NCI-H2196 treated with DMSO at 0.1 percent for 48 hours (cell line): Measurements from ENCODE around the gene KREMEN2.
"Not testable (repeated sequence)": the region's sequence is repeated elsewhere in the genome, so short reads cannot be mapped to it uniquely, and the experiment has no call there.

ENCODE experiments used
- DNase-seq: peaks from one replicate; lab custom pipeline; 2025; ENCODE audit not compliant: unreplicated experiment; lab: John Stamatoyannopoulos, UW

KREMEN2 gene, protein sequence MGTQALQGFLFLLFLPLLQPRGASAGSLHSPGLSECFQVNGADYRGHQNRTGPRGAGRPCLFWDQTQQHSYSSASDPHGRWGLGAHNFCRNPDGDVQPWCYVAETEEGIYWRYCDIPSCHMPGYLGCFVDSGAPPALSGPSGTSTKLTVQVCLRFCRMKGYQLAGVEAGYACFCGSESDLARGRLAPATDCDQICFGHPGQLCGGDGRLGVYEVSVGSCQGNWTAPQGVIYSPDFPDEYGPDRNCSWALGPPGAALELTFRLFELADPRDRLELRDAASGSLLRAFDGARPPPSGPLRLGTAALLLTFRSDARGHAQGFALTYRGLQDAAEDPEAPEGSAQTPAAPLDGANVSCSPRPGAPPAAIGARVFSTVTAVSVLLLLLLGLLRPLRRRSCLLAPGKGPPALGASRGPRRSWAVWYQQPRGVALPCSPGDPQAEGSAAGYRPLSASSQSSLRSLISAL

DNA sequence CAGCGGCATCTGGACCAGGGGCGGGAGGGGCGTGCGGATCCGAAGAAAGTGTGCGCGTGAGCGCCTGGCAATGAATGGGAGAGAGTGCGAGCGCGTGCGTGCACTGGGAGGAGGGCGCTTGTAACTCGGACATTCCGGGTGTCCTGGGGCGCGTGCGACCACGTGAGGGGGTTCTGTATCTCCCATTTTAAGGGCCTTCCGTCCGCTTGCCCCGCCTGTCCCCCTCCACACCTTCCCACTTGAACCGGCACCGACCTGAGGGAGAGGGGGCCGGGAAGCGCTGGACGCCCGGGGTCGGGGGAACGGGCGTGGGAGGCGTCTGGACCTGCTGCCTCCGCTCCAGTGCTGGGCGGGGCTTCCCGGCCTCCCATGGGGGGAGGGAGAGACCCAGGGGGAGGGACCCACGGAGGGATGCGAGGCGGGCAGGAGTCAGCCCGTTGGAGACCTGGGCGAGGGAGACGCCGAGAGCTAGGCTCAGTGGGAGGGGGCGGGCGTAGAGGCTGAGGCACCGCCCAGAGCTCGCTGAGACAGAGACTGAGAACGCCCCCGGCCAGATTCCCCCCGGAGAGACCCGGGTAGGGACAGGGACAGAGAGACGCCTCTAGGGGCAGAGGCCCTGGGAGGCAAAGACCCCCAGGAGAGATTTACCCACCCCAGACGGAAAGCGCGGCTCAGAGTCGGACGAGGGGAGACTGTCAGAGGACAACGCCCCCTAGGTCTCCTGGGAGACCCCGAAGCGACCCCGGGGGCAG, at the start of gene KREMEN2:
TSS of gene KREMEN2 (plus strand) at position 553 of the 752 bp plus-strand sequence. CDS start 246 bp downstream, outside the sequence.
- DNase-seq = peak; percentile 69

DNA sequence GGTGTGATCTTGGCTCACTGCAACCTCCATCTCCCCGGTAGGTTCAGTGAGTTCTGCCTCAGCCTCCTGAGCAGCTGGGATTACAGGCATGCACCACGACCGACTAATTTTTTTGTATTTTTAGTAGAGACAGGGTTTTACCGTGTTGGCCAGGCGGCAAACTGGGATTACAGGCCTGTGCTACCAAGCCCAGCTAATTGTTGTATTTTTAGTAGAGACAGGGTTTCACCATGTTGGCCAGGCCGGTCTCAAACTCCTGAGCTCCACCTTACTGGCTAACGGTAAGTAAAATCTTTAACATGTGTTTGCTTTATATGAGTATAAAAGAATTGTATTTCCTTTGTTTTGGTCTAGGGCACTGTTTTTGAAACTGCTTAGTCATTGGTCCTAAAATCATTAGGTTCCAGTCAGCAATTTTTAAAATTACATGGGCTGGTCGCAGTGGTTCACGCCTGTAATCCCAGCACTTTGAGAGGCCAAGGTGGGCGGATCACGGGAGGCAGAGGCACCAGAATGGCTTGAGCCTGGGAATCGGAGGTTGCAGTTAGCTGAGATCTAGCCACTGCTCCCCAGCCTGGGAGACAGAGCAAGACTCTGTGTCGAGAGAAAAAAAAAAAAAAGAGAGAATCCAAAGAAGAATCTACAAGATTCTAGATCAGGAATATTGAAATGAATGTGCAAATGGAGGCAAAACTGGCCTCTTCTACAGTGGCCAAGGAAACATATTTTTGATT, 48.7 kb upstream of the KREMEN2 start:
- DNase-seq = no peak

DNA sequence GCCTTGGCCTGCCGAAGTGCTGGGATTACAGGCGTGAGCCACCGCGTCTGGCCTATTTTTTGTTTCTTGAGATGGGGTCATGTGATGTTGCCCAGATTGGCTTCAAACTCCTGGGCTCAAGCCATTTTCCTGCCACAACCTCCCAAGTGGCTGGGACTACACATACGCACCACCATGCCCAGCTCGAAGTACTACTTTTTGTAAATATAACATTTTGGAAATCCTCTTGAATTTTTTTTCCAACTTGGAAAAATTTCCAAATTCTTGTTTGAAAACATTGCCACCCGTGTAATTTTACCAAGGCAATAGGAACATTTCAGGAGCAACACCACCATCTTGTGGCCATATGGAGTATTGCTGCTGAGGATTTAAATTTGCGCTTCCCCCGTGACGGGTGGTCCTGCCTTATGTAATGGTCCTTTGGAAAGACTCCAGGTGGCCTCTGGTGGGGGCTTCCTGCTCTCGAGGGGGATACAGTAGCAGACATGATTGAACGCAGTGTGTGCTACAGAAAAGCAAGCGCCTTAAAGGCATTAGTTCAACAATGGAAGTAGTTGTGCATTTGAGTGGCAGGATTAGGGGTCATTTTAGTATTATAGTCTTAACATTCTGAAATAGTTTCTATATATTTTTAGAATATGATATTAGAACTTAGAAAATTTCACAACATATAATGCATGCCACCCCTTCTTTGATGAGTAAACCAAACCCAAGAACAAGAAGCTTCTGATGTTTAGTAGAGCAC, 44.4 kb upstream of the KREMEN2 start:
- peak; percentile 60 for DNase-seq

DNA sequence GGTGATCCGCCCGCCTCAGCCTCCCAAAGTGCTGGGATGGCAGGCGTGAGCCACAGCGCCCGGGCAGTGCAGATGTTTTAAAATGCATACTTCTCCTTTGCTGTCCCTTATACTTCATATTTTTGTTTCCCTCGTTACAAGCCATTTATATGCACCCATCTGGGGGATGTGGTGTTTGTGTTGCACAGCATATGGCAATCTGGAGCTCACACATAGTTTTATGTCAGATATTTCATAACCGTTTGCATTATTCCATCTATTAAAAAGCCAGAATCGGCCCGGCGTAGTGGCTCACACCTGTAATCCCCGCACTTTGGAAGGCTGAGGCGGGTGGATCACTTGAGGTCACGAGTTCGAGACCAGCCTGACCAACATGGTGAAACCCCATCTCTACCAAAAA, 40.6 kb upstream of the KREMEN2 start:
- DNase-seq = no peak

DNA sequence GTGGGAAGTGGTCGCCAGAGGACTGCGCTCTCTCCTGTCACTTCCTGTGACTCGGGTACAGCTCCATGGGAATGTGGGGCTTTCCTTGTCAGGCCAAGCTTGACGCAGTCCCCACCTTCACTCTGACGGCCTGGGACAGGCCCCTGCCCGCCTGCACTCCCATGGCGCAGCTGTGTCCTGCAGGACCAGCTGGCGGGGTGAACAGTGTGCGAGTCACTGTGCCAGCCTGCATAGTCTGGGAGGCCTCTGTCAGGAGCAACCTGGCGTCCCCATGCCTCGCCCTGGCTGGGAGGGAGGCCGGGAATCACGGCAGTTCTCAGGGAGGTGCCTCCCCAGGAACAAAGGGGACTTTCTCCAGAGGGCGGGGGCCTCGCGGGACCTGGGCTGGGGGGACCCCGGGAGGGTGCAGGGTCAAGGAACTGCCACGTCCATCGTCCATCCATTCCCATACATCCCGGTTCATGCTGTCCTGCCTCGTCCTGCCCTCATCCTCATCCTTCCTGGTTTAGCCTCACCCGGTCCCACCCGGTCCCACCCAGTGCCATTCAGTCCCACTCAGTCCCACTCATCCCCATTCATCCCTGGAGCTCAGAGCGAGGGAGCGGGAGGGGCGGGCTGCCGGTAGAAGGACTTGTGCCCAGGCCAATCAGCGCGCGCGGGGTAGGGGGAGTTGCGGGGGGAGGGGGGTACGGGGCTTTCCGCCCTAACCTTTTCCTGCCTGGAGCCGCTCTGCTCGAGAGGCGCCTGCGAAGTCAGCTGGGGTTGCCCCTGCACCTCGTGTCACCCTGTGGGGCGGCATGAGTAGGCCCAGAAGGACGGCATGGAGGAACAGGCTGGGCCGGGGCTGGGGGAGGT, 38.9 kb upstream of the KREMEN2 start:
- no peak for DNase-seq

DNA sequence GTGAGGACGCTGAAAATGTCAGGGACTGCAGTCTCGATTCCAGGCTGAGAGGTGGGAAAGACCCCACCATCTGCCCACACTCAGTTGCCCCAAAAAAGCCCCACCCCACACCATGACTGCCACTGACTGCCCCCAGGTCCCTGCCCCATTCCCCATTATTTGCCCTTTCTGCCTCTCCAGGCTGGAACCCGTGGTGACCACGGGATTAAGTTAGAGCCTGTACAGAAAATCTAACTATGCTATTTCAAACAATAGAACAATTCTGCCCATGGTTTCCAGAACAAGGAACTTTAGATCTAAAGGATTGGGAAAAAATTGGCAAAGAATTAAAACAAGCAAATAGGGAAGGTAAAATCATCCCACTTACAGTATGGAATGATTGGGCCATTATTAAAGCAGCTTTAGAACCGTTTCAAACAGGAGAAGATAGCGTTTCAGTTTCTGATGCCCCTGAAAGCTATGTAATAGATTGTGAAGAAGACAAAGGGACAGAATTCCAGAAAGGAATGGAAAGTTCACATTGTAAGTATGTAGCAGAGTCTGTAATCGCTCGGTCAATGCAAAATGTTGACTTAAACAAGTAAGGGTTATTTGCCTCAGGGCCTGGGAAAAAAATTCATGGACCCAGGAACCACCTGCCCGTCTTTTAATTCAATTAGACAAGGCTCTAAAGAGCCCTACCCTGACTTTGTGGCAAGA, 38.0 kb upstream of the KREMEN2 start:
- DNase-seq = no peak

DNA sequence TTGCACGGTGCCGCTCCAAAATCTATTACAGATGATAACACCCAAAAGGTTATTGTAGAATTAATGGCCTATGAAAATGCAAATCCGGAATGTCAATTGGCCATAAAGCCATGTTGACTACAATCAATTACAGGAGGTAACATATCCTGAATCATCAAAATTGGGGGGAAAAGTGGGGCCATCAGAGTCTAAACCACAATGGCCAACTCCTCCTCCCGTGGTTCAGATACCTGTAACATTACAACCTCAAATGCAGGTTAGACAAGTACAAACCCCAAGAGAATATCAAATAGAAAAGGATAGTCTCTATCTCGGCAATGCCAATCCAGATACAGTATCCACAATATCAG, 37.5 kb upstream of the KREMEN2 start:
- DNase-seq = no peak

DNA sequence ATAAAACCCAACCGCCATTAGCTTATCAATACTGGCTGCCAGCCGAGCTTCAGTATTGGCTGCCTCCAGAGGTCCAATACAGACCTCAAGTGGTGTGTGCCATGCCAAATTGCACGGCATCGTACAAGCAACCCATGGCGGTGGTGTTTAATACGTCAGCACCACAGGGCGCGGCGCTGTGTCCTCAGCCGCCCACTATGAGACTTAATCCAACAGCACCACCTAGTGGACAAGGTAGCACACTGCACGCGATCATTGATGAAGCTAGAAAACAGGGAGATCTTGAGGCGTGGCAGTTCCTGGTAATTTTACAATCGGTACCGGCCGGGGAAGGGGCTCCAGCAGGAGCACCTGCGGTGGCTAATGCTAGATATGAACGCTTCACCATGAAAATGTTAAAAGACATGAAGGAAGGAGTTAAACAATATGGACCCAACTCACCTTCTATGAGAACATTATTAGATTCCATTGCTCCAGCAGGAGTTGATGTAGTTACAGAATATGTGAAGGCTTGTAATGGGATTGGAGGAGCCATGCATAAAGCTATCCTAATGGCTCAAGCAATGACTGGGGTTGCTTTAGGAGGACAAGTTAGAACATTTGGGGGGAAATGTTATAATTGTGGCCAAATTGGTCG, 36.9 kb upstream of the KREMEN2 start:
- peak; percentile 75 for DNase-seq

DNA sequence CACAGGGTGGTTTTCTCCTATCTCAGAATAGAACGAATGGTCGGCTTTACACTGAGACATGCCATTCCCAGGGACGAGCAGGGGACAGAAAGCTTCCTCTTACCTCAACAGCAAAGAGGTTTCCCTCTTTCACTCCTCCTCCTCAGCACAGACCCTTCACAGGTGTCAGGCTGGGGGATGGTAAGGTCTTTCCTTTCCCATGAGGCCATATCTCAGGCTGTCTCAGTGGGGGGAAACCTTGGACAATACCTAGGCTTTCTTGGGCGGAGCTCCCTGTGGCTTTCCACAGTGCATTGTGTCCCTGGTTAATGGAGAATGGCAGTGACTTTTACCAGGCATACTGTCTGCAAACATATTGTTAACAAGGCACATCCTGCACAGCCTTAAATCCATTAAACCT, 35.9 kb upstream of the KREMEN2 start:
- DNase-seq = not testable (repeated sequence)

DNA sequence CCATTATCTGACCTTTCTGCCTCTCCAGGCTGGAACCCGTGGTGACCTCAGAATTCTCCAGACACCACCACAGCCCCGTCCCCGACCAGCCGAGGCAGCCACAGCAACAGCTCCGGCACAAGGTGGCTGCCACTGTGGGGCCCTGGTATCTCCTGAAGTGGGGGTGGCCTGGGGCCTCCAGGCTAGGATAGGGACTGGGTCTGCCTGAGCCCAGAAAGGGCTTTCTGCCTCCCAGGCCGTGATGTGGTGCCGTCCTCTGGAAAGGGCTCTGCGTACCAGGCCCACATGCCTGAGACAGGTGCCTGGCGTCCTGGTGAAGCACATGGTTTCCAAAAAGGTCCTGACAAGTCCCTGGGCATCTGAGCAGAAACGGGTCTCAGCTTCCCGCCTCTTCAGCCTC, 35.3 kb upstream of the KREMEN2 start:
- DNase-seq = no peak

DNA sequence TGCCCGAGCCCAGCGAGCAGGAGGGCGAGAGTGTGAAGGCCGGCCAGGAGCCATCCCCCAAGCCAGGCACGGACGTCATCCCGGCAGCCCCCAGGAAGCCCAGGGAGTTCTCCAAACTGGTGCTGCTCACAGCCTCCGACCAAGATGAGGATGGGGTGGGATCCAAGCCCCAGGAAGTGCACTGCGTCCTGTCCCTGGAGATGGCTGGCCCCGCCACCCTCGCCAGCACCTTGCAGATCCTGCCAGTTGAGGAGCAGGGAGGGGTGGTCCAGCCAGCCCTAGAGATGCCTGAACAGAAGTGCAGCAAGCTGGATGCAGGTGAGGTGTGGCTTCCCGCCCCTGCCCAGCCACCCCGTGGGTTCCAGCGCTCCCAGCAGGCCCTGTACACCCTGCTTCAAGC, 34.4 kb upstream of the KREMEN2 start:
- DNase-seq = no peak

DNA sequence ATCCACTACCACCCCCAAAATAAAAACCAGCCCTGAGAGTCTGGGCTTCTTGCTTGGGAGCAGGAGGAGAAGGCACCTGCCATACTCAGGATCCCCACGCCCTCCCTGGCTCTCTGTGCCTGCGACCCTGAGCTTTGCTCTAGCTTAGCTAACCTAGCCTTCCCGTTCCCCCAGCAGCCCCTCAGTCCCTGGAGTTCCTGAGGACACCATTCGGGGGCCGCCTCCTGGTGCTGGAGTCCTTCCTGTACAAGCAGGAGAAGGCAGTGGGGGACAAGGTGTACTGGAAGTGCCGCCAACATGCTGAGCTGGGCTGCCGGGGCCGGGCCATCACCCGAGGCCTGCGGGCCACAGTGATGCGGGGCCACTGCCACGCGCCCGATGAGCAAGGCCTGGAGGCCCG, 33.8 kb upstream of the KREMEN2 start:
- DNase-seq = no peak

DNA sequence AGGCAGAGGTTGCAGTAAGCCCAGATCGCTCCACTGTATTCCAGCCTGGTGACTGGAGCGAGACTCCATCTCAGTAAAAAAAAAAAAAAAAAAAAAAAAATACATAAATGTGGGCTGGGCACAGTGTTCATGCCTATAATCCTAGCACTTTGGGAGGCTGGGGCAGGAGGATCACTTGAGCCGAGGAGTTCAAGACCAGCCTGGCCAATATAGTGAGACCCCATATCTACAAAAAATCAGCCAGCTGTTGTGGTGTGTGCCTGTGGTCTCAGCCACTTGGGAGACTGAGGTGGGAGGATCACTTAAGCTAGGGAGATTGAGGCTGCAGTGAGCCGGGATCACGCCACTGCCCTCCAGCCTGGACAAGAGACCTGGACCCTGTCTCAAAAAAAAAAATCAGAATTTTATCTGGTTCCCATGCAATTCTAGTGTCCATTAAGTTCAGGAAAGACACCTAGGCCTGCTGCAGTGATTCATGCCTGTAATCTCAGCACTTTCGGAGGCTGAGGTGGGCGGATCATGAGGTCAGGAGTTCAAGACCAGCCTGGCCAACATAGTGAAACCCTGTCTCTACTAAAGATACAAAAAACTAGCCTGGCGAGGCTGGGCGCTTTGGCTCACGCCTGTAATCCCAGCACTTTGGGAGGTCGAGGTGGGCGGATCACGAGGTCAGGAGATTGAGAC, 32.7 kb upstream of the KREMEN2 start:
- not testable (repeated sequence) for DNase-seq

DNA sequence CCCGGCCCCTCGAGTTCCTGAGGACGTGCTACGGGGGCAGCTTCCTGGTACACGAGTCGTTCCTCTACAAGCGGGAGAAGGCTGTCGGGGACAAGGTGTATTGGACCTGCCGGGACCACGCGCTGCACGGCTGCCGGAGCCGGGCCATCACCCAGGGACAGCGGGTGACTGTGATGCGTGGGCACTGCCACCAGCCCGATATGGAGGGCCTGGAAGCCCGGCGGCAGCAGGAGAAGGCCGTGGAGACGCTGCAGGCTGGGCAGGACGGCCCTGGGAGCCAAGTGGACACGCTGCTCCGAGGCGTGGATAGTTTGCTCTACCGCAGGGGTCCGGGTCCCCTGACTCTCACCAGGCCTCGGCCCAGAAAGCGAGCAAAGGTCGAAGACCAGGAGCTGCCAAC, 30.9 kb upstream of the KREMEN2 start:
- DNase-seq = no peak

DNA sequence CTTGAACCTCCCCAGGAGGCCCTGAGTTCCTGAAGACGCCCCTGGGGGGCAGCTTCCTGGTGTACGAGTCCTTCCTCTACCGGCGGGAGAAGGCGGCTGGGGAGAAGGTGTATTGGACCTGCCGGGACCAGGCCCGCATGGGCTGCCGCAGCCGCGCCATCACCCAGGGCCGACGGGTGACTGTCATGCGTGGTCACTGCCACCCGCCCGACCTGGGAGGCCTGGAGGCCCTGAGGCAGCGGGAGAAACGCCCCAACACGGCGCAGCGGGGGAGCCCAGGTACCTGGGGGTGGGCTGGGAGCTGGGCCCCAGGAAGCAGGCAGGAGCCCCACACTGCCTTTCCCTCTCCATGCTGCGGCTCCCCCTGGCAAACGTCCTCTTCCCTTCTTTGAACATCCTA, 30.4 kb upstream of the KREMEN2 start:
- DNase-seq = no peak

DNA sequence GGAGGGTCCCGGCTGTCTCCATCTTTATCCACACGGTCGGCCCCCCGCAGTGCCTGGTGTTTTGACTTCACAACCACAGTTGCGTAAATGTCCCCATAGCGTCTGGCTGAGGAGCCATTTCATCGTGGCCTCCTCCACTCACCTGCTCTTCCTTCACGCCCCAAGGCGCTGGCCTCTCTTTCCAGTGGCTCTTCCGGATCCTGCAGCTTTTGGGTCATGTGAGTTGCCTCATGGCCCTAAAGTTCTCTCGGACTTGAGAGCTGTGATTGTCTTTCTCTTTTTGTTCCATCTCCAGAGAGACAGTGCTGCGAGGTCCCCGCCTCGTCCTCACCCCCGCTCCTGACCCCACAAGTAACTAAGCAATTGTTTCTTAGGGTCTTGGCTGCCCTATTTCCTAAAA, 29.6 kb upstream of the KREMEN2 start:
- no peak for DNase-seq

DNA sequence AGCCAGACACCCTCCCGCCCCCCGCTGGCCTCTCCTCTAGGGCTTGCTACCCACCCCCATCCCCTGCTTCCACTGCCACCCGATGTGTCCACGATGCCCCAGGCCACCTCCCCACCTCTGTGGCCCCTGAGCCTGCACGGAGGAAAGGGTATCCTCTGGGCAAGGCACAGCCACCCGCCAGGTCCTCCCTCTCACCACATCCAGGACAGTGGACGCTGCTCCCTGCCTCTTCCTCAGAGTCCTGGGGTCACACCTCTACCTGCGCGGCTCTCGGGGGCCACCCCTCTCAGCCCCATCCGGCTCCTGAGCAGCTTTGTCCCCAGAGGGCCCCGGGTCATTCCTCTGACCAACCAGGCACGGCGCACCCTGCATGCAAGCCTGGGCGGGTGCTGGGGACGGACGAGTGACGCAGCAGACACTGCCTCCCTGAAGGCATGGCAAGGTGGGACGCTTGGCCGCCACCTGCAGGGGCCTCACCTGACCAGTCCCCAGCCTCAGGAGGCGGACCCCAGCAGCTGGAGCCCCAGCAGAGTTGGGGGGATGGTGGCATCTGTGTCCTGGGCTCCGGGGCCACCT, 27.6 kb upstream of the KREMEN2 start:
- no peak for DNase-seq

DNA sequence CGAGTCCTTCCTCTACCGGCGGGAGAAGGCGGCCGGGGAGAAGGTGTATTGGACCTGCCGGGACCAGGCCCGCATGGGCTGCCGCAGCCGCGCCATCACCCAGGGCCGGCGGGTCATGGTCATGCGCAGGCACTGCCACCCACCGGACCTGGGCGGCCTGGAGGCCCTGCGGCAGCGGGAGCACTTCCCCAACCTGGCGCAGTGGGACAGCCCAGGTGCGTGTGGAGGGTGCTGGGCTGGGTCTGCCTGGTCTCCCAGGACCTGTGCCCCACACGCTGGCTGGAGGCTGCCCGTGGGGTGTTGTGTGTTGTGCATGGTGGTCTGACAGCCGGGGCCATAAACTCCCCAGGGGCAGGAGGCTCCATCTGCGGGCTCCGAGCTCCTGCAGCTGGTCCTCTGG, 26.9 kb upstream of the KREMEN2 start:
- DNase-seq = no peak
